H1 (cell line): ENCODE measurements around the gene EVPL. TPM values are rescaled to one million over a fixed set of nuclear protein-coding genes. Genes with fewer than 3 reads are reported as not detected.

ENCODE experiments used
- ATF3 ChIP-seq: IDR thresholded peaks from 2 replicates; pipeline ENCODE4 v1.6.1; 2011; ENCODE audit warnings: low read depth, mild to moderate bottlenecking, low read length; ENCODE audit not compliant: insufficient read depth
- CHD7 ChIP-seq: fragments of 300-600 bp; sonication (generic); IDR thresholded peaks from 2 replicates; pipeline ENCODE4 v1.7.1; 2012; ENCODE audit warnings: low read length, moderate library complexity, mild to moderate bottlenecking, inconsistent platforms; ENCODE audit not compliant: insufficient replicate concordance
- EGR1 ChIP-seq: IDR thresholded peaks from 2 replicates; pipeline ENCODE4 v1.6.1; 2011; ENCODE audit warnings: low read depth, low read length, borderline replicate concordance
- GABPA ChIP-seq: IDR thresholded peaks from 2 replicates; pipeline ENCODE4 v1.6.1; 2011; ENCODE audit warnings: mild to moderate bottlenecking, low read length, moderate library complexity, borderline replicate concordance; ENCODE audit not compliant: insufficient read depth
- GTF2F1 ChIP-seq: IDR thresholded peaks from 2 replicates; pipeline ENCODE4 v1.6.1; 2012; ENCODE audit warnings: low read depth, low read length, improper control_type of control experiment, borderline replicate concordance
- NRF1 ChIP-seq: IDR thresholded peaks from 2 replicates; pipeline ENCODE4 v1.6.1; 2011; ENCODE audit warnings: mild to moderate bottlenecking, low read depth, low read length, improper control_type of control experiment
- RFX5 ChIP-seq: IDR thresholded peaks from 2 replicates; pipeline ENCODE4 v1.6.1; 2011; ENCODE audit warnings: low read depth, low read length, improper control_type of control experiment, borderline replicate concordance
- SIX5 ChIP-seq: IDR thresholded peaks from 2 replicates; pipeline ENCODE4 v1.6.1; 2011; ENCODE audit warnings: mild to moderate bottlenecking, low read depth, low read length
- TAF1 ChIP-seq: IDR thresholded peaks from 2 replicates; pipeline ENCODE4 v1.6.1; 2011; ENCODE audit warnings: mild to moderate bottlenecking, low read depth, low read length
- TAF7 ChIP-seq: optimal IDR thresholded peaks from 2 replicates; pipeline ENCODE3; 2011; ENCODE audit warnings: low read depth, mild to moderate bottlenecking, inconsistent platforms, low read length, moderate library complexity, borderline replicate concordance
- TEAD4 ChIP-seq: IDR thresholded peaks from 2 replicates; pipeline ENCODE4 v1.6.1; 2012; ENCODE audit warnings: low read depth, low read length, inconsistent platforms, mixed read lengths
- polyA plus RNA-seq, 7 experiments: library from polyadenylated mRNA; depleted of rRNA in 3 of 7; stranded (reverse) in 5 of 7; unstranded in 2 of 7; fragments of >200 nt in 5 of 7; fragments of 200-250 nt in 2 of 7; gene quantifications; 1 replicate in 5 of 7; 2 replicates in 1 of 7; 4 replicates in 1 of 7; pipeline versions ENCODE4 v1.2.1 to v1.2.3, GENCODE V29; 2011 to 2013; ENCODE audit warnings: missing spikeins in 2 of 7, mixed read lengths in 2 of 7
- total RNA-seq: library from RNA; stranded (reverse); fragmentation: NEBNext Ultra II Directional; extraction: Animal tissue kit (Norgen Biotek cat#: 25700); gene quantifications from 2 replicates; pipeline ENCODE4 v1.2.1, GENCODE V29; 2021

EVPL gene
- total and polyA plus RNA-seq, 2 of the 8 experiments (the other 6 are each of a cell fraction or from before 2014, with no cell fraction given), result 0.20 to 0.99 TPM

- no peak for TF ChIP-seq CHD7
- TF ChIP-seq NRF1, result no peak
- no peak for TF ChIP-seq TAF7
- no peak for TF ChIP-seq GTF2F1
- no peak for TF ChIP-seq ATF3
- TF ChIP-seq GABPA, result no peak
- TF ChIP-seq EGR1, result no peak
- TF ChIP-seq TEAD4, result no peak
- no peak for TF ChIP-seq TAF1
- no peak for TF ChIP-seq SIX5
- no peak for TF ChIP-seq RFX5
Observed at GRCh38 chr17:76039121-76039520, 12.0 kb upstream of the EVPL start (continued).
